Measurements from ENCODE around the gene MYT1. TPM values are rescaled to one million over a fixed set of nuclear protein-coding genes. Genes with fewer than 3 reads are reported as not detected.
A peak's percentile ranks its signal among the peaks of the same experiment; 100 is the strongest.

Gene MYT1
- total RNA-seq, 1 experiment from 2014 or later = 2.0 TPM

GRCh38 chr20:64176551-64176950, 12.3 kb downstream of the MYT1 start:
- peaks cover 15% of the 10 kb centered on the region for H3K9me3 Mint-ChIP-seq
- H3K4me3 Mint-ChIP-seq = peak overlapping the region; percentile 49
- DNase-seq (ENCODE audit: low spot score) (no peak), ATAC-seq (peak; percentile 78)
- H3K27me3 Mint-ChIP-seq (ENCODE audit: low read depth) = peaks cover 36% of the 10 kb centered on the region
- H3K36me3 Mint-ChIP-seq = peaks cover 4% of the 10 kb centered on the region
- CTCF ChIA-PET = interaction anchor here (0.6 to 1.5 kb wide), 4 partner anchors 14 to 93 kb away, joined by 3 to 7 read pairs (median 4); partner anchors contain the start of gene LKAAEAR1
- H3K4me1 Mint-ChIP-seq = peaks cover 18% of the 10 kb centered on the region
- POLR2A ChIA-PET = no interaction called here
- TF ChIP-seq, protein P1, sequence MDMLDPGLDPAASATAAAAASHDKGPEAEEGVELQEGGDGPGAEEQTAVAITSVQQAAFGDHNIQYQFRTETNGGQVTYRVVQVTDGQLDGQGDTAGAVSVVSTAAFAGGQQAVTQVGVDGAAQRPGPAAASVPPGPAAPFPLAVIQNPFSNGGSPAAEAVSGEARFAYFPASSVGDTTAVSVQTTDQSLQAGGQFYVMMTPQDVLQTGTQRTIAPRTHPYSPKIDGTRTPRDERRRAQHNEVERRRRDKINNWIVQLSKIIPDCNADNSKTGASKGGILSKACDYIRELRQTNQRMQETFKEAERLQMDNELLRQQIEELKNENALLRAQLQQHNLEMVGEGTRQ (CRISPR knock-in tag; IDR thresholded peaks at IDR 0.05) = peak; percentile 71
- peak; percentile 67; the same call in 1 of the 2 replicates for TF ChIP-seq USF1 (CRISPR knock-in tag; IDR thresholded peaks at IDR 0.05)
- TF ChIP-seq, protein P2, sequence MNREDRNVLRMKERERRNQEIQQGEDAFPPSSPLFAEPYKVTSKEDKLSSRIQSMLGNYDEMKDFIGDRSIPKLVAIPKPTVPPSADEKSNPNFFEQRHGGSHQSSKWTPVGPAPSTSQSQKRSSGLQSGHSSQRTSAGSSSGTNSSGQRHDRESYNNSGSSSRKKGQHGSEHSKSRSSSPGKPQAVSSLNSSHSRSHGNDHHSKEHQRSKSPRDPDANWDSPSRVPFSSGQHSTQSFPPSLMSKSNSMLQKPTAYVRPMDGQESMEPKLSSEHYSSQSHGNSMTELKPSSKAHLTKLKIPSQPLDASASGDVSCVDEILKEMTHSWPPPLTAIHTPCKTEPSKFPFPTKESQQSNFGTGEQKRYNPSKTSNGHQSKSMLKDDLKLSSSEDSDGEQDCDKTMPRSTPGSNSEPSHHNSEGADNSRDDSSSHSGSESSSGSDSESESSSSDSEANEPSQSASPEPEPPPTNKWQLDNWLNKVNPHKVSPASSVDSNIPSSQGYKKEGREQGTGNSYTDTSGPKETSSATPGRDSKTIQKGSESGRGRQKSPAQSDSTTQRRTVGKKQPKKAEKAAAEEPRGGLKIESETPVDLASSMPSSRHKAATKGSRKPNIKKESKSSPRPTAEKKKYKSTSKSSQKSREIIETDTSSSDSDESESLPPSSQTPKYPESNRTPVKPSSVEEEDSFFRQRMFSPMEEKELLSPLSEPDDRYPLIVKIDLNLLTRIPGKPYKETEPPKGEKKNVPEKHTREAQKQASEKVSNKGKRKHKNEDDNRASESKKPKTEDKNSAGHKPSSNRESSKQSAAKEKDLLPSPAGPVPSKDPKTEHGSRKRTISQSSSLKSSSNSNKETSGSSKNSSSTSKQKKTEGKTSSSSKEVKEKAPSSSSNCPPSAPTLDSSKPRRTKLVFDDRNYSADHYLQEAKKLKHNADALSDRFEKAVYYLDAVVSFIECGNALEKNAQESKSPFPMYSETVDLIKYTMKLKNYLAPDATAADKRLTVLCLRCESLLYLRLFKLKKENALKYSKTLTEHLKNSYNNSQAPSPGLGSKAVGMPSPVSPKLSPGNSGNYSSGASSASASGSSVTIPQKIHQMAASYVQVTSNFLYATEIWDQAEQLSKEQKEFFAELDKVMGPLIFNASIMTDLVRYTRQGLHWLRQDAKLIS (CRISPR knock-in tag; IDR thresholded peaks at IDR 0.05; ENCODE audit: borderline replicate concordance) = no peak
- peak overlapping the region; percentile 72; the same call in 1 of the 2 replicates for H3K27ac Mint-ChIP-seq

- H3K4me1 Mint-ChIP-seq = peaks cover 20% of the 10 kb centered on the region
- H3K36me3 Mint-ChIP-seq = peaks cover 4% of the 10 kb centered on the region
- no peak for TF ChIP-seq NR3C1 (CRISPR knock-in tag; conservative IDR thresholded peaks at IDR 0.05; ENCODE audit: low read depth)
- no peak for TF ChIP-seq FOXP4 (CRISPR knock-in tag; IDR thresholded peaks at IDR 0.05)
- TF ChIP-seq HMGA2 (CRISPR knock-in tag; IDR thresholded peaks at IDR 0.05) = no peak
- no peak for TF ChIP-seq MYBL2 (CRISPR knock-in tag; IDR thresholded peaks at IDR 0.05)
- no peak for TF ChIP-seq ZNF396 (CRISPR knock-in tag; IDR thresholded peaks at IDR 0.05; ENCODE audit: borderline replicate concordance)
- no peak for TF ChIP-seq CREB1 (CRISPR knock-in tag; IDR thresholded peaks at IDR 0.05)
- TF ChIP-seq TCF7 (CRISPR knock-in tag; IDR thresholded peaks at IDR 0.05; ENCODE audit: low read depth) = no peak
- no peak for TF ChIP-seq FOXK1 (CRISPR knock-in tag; IDR thresholded peaks at IDR 0.05)
- TF ChIP-seq, protein P3, sequence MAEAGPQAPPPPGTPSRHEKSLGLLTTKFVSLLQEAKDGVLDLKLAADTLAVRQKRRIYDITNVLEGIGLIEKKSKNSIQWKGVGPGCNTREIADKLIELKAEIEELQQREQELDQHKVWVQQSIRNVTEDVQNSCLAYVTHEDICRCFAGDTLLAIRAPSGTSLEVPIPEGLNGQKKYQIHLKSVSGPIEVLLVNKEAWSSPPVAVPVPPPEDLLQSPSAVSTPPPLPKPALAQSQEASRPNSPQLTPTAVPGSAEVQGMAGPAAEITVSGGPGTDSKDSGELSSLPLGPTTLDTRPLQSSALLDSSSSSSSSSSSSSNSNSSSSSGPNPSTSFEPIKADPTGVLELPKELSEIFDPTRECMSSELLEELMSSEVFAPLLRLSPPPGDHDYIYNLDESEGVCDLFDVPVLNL (CRISPR knock-in tag; IDR thresholded peaks at IDR 0.05; ENCODE audit: borderline replicate concordance, low read depth) = no peak
- TF ChIP-seq, protein P1 (CRISPR knock-in tag; IDR thresholded peaks at IDR 0.05) = no peak
- TF ChIP-seq FOXJ3 (CRISPR knock-in tag; IDR thresholded peaks at IDR 0.05; ENCODE audit: borderline replicate concordance) = no peak
- no peak for TF ChIP-seq GRHL2 (CRISPR knock-in tag; IDR thresholded peaks at IDR 0.05; ENCODE audit: insufficient replicate concordance, severe bottlenecking)
- TF ChIP-seq, protein P4, sequence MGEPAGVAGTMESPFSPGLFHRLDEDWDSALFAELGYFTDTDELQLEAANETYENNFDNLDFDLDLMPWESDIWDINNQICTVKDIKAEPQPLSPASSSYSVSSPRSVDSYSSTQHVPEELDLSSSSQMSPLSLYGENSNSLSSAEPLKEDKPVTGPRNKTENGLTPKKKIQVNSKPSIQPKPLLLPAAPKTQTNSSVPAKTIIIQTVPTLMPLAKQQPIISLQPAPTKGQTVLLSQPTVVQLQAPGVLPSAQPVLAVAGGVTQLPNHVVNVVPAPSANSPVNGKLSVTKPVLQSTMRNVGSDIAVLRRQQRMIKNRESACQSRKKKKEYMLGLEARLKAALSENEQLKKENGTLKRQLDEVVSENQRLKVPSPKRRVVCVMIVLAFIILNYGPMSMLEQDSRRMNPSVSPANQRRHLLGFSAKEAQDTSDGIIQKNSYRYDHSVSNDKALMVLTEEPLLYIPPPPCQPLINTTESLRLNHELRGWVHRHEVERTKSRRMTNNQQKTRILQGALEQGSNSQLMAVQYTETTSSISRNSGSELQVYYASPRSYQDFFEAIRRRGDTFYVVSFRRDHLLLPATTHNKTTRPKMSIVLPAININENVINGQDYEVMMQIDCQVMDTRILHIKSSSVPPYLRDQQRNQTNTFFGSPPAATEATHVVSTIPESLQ (CRISPR knock-in tag; IDR thresholded peaks at IDR 0.05) = no peak
- no peak for TF ChIP-seq JAZF1 (CRISPR knock-in tag; IDR thresholded peaks at IDR 0.05)
- TF ChIP-seq AR (CRISPR knock-in tag; IDR thresholded peaks at IDR 0.05) = no peak
- TF ChIP-seq SMAD3 (CRISPR knock-in tag; IDR thresholded peaks at IDR 0.05; ENCODE audit: borderline replicate concordance) = no peak
Observed at GRCh38 chr20:64176971-64177370, 12.7 kb downstream of the MYT1 start.

More at GRCh38 chr20:64176971-64177370, 12.7 kb downstream of the MYT1 start:
- peak; percentile 62 for ATAC-seq
- H3K27ac Mint-ChIP-seq = peak overlapping the region; percentile 70
- ChIA-PET POLR2A (no interaction called here), CTCF (interaction anchor here (0.6 to 1.5 kb wide), 7 partner anchors 12 to 203 kb away, joined by 3 to 8 read pairs (median 4); partner anchors contain the start of gene LKAAEAR1)
- H3K4me3 Mint-ChIP-seq = peak overlapping the region; percentile 49
- no peak for DNase-seq (ENCODE audit: low spot score)
- H3K9me3 Mint-ChIP-seq = peaks cover 15% of the 10 kb centered on the region
- H3K27me3 Mint-ChIP-seq (ENCODE audit: low read depth) = peaks cover 36% of the 10 kb centered on the region
